ENCODE measurements around the gene KAZALD1.

Gene KAZALD1

DNA sequence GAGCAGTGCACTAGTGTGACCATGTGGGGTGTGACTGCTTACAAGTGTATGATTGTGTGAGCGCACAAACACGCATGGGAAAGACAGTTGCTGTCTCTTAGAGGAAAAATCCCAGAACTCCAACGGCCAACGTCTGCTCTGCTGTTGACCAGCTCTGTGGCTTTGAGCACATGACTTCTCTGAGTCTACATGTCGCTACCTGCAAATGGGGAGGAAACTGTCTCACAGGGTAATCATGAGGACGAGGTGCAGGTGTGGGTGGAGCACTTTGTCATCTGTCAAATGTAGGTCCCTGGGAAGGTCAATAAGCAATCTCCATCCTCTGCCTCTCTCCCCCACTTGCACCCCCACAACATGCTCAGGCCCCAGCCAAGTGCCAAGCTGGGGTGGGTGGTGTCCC, 38.1 kb downstream of the KAZALD1 start:
- TF ChIP-seq ZNF777 (tag by site-specific recombination; IDR thresholded peaks at IDR 0.05; ENCODE audit: borderline replicate concordance) (no peak), EGR2 (tag by site-specific recombination; IDR thresholded peaks at IDR 0.05; ENCODE audit: low read depth) (0 out of 2 replicates have a peak, but pooled peaks have one; percentile 23)
- no peaks in the 10 kb centered on the region for H3K36me3 ChIP-seq (ENCODE audit: control insufficient read depth in 2 of 2, insufficient read depth in 1 of 2, low read length in 2 of 2)
- ChIA-PET POLR2A (no interaction called here), CTCF (interaction anchor here (0.7 to 16.6 kb wide), 3 partner anchors 39 to 314 kb away, joined by 3 to 506 read pairs (median 3); partner anchors contain the start of gene TLX1)
- no peak overlapping the region for H3K4me3 ChIP-seq (ENCODE audit: low read depth, low read length)
- no peaks in the 10 kb centered on the region for H3K4me1 ChIP-seq (ENCODE audit: control insufficient read depth, insufficient read depth, low read length)
- H3K9me3 ChIP-seq (ENCODE audit: control insufficient read depth, insufficient read depth, low read depth, low read length) = no peaks in the 10 kb centered on the region
- H3K27ac ChIP-seq (ENCODE audit: extremely low read depth, low read depth, low read length) = no peak overlapping the region

DNA sequence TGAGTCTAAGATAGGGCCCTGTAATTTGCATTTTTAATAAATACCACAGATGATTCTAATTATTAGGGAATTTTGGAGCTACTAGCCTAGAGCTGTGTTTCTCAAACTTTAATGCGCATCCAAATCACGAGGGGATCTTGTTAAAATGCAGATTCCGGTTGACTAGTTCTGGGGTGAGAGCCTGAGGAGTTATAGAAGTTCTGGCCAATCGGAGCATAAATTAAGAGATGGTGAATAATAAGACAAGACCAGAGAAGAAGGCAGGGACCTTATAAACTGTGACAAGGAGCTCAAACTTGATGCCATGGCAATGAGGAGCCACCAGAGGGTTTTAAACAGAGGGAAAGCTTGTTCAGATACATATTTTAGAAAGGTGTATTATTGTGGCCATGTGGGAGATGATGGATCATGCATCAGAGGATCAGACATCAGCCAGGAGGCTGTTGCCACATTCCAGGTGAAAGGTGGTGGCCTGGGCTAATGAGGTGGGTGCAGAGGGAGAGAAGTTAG, 39.6 kb downstream of the KAZALD1 start:
- Histone ChIP-seq H3K36me3 (ENCODE audit: control insufficient read depth in 2 of 2, insufficient read depth in 1 of 2, low read length in 2 of 2) (no peaks in the 10 kb centered on the region), H3K27ac (ENCODE audit: extremely low read depth, low read depth, low read length) (no peak overlapping the region), H3K4me1 (ENCODE audit: control insufficient read depth, insufficient read depth, low read length) (no peaks in the 10 kb centered on the region), H3K9me3 (ENCODE audit: control insufficient read depth, insufficient read depth, low read depth, low read length) (no peaks in the 10 kb centered on the region), H3K4me3 (ENCODE audit: low read depth, low read length) (no peak overlapping the region)
- ChIA-PET CTCF (interaction anchor here (0.7 to 16.6 kb wide), 6 partner anchors 10 to 436 kb away, joined by 3 to 506 read pairs (median 4); partner anchors contain the start of gene TLX1), POLR2A (interaction anchor here (1.4 kb wide), 2 partner anchors 12 to 41 kb away, joined by 3 read pairs; no protein-coding TSS in a partner anchor)
- TF ChIP-seq ZNF558 (tag by site-specific recombination; IDR thresholded peaks at IDR 0.05) (no peak), OSR2 (tag by site-specific recombination; IDR thresholded peaks at IDR 0.05) (no peak), ZNF501 (tag by site-specific recombination; IDR thresholded peaks at IDR 0.05) (no peak), ZBTB20 (tag by site-specific recombination; IDR thresholded peaks at IDR 0.05) (no peak), KLF1 (tag by site-specific recombination; IDR thresholded peaks at IDR 0.05) (no peak), ZNF239 (tag by site-specific recombination; IDR thresholded peaks at IDR 0.05) (no peak), ZNF596 (tag by site-specific recombination; IDR thresholded peaks at IDR 0.05) (no peak), ZBTB1 (tag by site-specific recombination; IDR thresholded peaks at IDR 0.05) (no peak), ZNF24 (tag by site-specific recombination; IDR thresholded peaks at IDR 0.05) (no peak), ZFP37 (tag by site-specific recombination; IDR thresholded peaks at IDR 0.05) (no peak)
- TF ChIP-seq, protein P1, sequence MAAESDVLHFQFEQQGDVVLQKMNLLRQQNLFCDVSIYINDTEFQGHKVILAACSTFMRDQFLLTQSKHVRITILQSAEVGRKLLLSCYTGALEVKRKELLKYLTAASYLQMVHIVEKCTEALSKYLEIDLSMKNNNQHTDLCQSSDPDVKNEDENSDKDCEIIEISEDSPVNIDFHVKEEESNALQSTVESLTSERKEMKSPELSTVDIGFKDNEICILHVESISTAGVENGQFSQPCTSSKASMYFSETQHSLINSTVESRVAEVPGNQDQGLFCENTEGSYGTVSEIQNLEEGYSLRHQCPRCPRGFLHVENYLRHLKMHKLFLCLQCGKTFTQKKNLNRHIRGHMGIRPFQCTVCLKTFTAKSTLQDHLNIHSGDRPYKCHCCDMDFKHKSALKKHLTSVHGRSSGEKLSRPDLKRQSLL (tag by site-specific recombination; IDR thresholded peaks at IDR 0.05) = no peak
- TF ChIP-seq, protein P2, sequence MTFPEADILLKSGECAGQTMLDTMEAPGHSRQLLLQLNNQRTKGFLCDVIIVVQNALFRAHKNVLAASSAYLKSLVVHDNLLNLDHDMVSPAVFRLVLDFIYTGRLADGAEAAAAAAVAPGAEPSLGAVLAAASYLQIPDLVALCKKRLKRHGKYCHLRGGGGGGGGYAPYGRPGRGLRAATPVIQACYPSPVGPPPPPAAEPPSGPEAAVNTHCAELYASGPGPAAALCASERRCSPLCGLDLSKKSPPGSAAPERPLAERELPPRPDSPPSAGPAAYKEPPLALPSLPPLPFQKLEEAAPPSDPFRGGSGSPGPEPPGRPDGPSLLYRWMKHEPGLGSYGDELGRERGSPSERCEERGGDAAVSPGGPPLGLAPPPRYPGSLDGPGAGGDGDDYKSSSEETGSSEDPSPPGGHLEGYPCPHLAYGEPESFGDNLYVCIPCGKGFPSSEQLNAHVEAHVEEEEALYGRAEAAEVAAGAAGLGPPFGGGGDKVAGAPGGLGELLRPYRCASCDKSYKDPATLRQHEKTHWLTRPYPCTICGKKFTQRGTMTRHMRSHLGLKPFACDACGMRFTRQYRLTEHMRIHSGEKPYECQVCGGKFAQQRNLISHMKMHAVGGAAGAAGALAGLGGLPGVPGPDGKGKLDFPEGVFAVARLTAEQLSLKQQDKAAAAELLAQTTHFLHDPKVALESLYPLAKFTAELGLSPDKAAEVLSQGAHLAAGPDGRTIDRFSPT (tag by site-specific recombination; IDR thresholded peaks at IDR 0.05) = no peak
- TF ChIP-seq, protein P3, sequence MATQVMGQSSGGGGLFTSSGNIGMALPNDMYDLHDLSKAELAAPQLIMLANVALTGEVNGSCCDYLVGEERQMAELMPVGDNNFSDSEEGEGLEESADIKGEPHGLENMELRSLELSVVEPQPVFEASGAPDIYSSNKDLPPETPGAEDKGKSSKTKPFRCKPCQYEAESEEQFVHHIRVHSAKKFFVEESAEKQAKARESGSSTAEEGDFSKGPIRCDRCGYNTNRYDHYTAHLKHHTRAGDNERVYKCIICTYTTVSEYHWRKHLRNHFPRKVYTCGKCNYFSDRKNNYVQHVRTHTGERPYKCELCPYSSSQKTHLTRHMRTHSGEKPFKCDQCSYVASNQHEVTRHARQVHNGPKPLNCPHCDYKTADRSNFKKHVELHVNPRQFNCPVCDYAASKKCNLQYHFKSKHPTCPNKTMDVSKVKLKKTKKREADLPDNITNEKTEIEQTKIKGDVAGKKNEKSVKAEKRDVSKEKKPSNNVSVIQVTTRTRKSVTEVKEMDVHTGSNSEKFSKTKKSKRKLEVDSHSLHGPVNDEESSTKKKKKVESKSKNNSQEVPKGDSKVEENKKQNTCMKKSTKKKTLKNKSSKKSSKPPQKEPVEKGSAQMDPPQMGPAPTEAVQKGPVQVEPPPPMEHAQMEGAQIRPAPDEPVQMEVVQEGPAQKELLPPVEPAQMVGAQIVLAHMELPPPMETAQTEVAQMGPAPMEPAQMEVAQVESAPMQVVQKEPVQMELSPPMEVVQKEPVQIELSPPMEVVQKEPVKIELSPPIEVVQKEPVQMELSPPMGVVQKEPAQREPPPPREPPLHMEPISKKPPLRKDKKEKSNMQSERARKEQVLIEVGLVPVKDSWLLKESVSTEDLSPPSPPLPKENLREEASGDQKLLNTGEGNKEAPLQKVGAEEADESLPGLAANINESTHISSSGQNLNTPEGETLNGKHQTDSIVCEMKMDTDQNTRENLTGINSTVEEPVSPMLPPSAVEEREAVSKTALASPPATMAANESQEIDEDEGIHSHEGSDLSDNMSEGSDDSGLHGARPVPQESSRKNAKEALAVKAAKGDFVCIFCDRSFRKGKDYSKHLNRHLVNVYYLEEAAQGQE (tag by site-specific recombination; IDR thresholded peaks at IDR 0.05) = no peak
- TF ChIP-seq, protein P4, sequence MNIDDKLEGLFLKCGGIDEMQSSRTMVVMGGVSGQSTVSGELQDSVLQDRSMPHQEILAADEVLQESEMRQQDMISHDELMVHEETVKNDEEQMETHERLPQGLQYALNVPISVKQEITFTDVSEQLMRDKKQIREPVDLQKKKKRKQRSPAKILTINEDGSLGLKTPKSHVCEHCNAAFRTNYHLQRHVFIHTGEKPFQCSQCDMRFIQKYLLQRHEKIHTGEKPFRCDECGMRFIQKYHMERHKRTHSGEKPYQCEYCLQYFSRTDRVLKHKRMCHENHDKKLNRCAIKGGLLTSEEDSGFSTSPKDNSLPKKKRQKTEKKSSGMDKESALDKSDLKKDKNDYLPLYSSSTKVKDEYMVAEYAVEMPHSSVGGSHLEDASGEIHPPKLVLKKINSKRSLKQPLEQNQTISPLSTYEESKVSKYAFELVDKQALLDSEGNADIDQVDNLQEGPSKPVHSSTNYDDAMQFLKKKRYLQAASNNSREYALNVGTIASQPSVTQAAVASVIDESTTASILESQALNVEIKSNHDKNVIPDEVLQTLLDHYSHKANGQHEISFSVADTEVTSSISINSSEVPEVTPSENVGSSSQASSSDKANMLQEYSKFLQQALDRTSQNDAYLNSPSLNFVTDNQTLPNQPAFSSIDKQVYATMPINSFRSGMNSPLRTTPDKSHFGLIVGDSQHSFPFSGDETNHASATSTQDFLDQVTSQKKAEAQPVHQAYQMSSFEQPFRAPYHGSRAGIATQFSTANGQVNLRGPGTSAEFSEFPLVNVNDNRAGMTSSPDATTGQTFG (tag by site-specific recombination; IDR thresholded peaks at IDR 0.05; ENCODE audit: borderline replicate concordance) = no peak
- TF ChIP-seq, protein P5, sequence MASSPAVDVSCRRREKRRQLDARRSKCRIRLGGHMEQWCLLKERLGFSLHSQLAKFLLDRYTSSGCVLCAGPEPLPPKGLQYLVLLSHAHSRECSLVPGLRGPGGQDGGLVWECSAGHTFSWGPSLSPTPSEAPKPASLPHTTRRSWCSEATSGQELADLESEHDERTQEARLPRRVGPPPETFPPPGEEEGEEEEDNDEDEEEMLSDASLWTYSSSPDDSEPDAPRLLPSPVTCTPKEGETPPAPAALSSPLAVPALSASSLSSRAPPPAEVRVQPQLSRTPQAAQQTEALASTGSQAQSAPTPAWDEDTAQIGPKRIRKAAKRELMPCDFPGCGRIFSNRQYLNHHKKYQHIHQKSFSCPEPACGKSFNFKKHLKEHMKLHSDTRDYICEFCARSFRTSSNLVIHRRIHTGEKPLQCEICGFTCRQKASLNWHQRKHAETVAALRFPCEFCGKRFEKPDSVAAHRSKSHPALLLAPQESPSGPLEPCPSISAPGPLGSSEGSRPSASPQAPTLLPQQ (tag by site-specific recombination; IDR thresholded peaks at IDR 0.05) = no peak

Measured in HEK293 (cell line).